Keratinocyte (primary cell): Measurements from ENCODE around the gene TNRC18. TPM values are rescaled to one million over a fixed set of nuclear protein-coding genes. Genes with fewer than 3 reads are reported as not detected.

Experiments used
- DNase-seq: peaks from one replicate; pipeline ENCODE4 v3.0.0-alpha.2; 2011; ENCODE audit warnings: low read depth, missing footprints, low spot score
- FAIRE-seq: peaks from 2 replicates; lab custom pipeline; 2011; peaks lifted over from hg19 to GRCh38; lab: Jason Lieb, UNC
- H2AFZ ChIP-seq: 2 replicates; pipeline ENCODE4 v1.6.0; 2012; ENCODE audit warnings: low read length, control low read depth, inconsistent platforms; ENCODE audit not compliant: control insufficient read depth
- H3K27ac ChIP-seq: 2 replicates; pipeline ENCODE4 v1.5.1; 2011; ENCODE audit warnings: low read length; ENCODE audit not compliant: control insufficient read depth, insufficient read depth
- H3K27me3 ChIP-seq: 3 replicates; pipeline ENCODE4 v1.6.0; 2011; ENCODE audit warnings: low read length; ENCODE audit not compliant: control insufficient read depth, insufficient read depth; ENCODE audit errors: extremely low read depth
- H3K36me3 ChIP-seq, 2 experiments: 2 replicates in 1 of 2; 3 replicates in 1 of 2; pipeline ENCODE4 v1.5.1; 2011; ENCODE audit warnings: low read length in 2 of 2, mild to moderate bottlenecking in 1 of 2; ENCODE audit not compliant: control insufficient read depth in 2 of 2, insufficient read depth in 2 of 2; ENCODE audit errors: extremely low read depth in 1 of 2
- H3K4me1 ChIP-seq: 3 replicates; pipeline ENCODE4 v1.5.1; 2011; ENCODE audit warnings: low read length; ENCODE audit not compliant: control insufficient read depth, insufficient read depth; ENCODE audit errors: extremely low read depth
- H3K4me2 ChIP-seq: 3 replicates; pipeline ENCODE4 v1.6.0; 2011; ENCODE audit warnings: low read depth, low read length; ENCODE audit not compliant: control insufficient read depth, insufficient read depth; ENCODE audit errors: extremely low read depth
- H3K4me3 ChIP-seq, 3 experiments: fragments of 200-600 bp in 1 of 3; sonication (generic) in 1 of 3; 2 replicates in 2 of 3; 3 replicates in 1 of 3; pipeline ENCODE4 v1.5.1; 2011 to 2016; ENCODE audit warnings: low read length in 3 of 3, mild to moderate bottlenecking in 3 of 3, control low read depth in 2 of 3, inconsistent platforms in 1 of 3, low read depth in 1 of 3, mixed read lengths in 1 of 3, mixed run types in 1 of 3, moderate library complexity in 1 of 3; ENCODE audit not compliant: control insufficient read depth in 2 of 3, insufficient read depth in 2 of 3; ENCODE audit errors: extremely low read depth in 1 of 3
- H3K79me2 ChIP-seq: 2 replicates; pipeline ENCODE4 v1.6.0; 2012; ENCODE audit warnings: low read length; ENCODE audit not compliant: control insufficient read depth, insufficient read depth
- H3K9ac ChIP-seq: 3 replicates; pipeline ENCODE4 v1.6.0; 2011; ENCODE audit warnings: low read length; ENCODE audit not compliant: control insufficient read depth, insufficient read depth; ENCODE audit errors: extremely low read depth
- H3K9me1 ChIP-seq: 3 replicates; pipeline ENCODE4 v1.6.0; 2011; ENCODE audit warnings: low read length; ENCODE audit not compliant: control insufficient read depth, insufficient read depth; ENCODE audit errors: extremely low read depth
- H3K9me3 ChIP-seq: 2 replicates; pipeline ENCODE4 v1.5.1; 2012; ENCODE audit warnings: low read depth, low read length; ENCODE audit not compliant: control insufficient read depth
- H4K20me1 ChIP-seq: 3 replicates; pipeline ENCODE4 v1.6.0; 2011; ENCODE audit warnings: low read length; ENCODE audit not compliant: control insufficient read depth, insufficient read depth; ENCODE audit errors: extremely low read depth
- CTCF ChIP-seq, 3 experiments: IDR thresholded peaks in 1 of 3; conservative IDR thresholded peaks in 1 of 3; optimal IDR thresholded peaks in 1 of 3; 2 replicates in 2 of 3; 3 replicates in 1 of 3; pipeline versions ENCODE3 to v1.5.1; 2011; ENCODE audit warnings: low read length in 3 of 3, mild to moderate bottlenecking in 3 of 3, moderate library complexity in 2 of 3, control low read depth in 1 of 3, inconsistent platforms in 1 of 3; ENCODE audit not compliant: insufficient read depth in 2 of 3; ENCODE audit errors: extremely low read depth in 1 of 3
- EZH2 ChIP-seq: IDR thresholded peaks from one replicate; pipeline ENCODE4 v1.6.1; 2012; ENCODE audit warnings: inconsistent platforms, mild to moderate bottlenecking, low read length, moderate library complexity
- dilution Hi-C: fragments of 300-500 bp; cut with MboI; formaldehyde crosslinking; loops from one replicate; pipeline ENCODE4 v1.7.0; 2020; ENCODE audit warnings: low sequenced_read_pairs; ENCODE audit not compliant: extremely low pct_ligation_motif_present
- polyA plus RNA-seq, 5 experiments: library from polyadenylated mRNA; depleted of rRNA in 3 of 5; stranded (reverse) in 3 of 5; stranded (forward) in 1 of 5; unstranded in 1 of 5; fragments of >200 nt; gene quantifications; 1 replicate in 1 of 5; 2 replicates in 3 of 5; 3 replicates in 1 of 5; pipeline versions ENCODE4 v1.2.1 to v1.2.3, GENCODE V29; 2011 to 2012; ENCODE audit warnings: missing spikeins in 2 of 5, low read depth in 1 of 5, low replicate concordance in 1 of 5

TNRC18 gene
- polyA plus RNA-seq, 1 donor (not counting 4 experiments of a cell fraction or from before 2014, with no cell fraction given): 13.2 TPM

- peaks cover 11% of the 10 kb centered on the region for H3K79me2 ChIP-seq
- no peaks in the 10 kb centered on the region for H3K27me3 ChIP-seq
- no peak overlapping the region for H3K27ac ChIP-seq
- no peak overlapping the region for H3K9ac ChIP-seq
- H3K36me3 ChIP-seq: peaks cover 25 to 29% of the 10 kb centered on the region in 2 experiments
- no peaks in the 10 kb centered on the region for H3K9me3 ChIP-seq
- FAIRE-seq (no peak), DNase-seq (no peak)
- no peaks in the 10 kb centered on the region for H3K4me1 ChIP-seq
- no peaks in the 10 kb centered on the region for H3K9me1 ChIP-seq
- no peak overlapping the region for H3K4me3 ChIP-seq
- TF ChIP-seq CTCF (optimal IDR thresholded peaks at IDR 0.05 in 1 of 3, IDR thresholded peaks at IDR 0.05 in 1 of 3, conservative IDR thresholded peaks at IDR 0.05 in 1 of 3; ENCODE audit: extremely low read depth in 1 of 3, insufficient read depth in 2 of 3, low read length in 3 of 3): no peak
- no peak overlapping the region for H3K4me2 ChIP-seq
- peaks cover 7% of the 10 kb centered on the region for H4K20me1 ChIP-seq
- no peak overlapping the region for H2AFZ ChIP-seq
- dilution Hi-C loops: no loop called here
Measured at GRCh38 chr7:5334671-5335070, 89.0 kb downstream of the TNRC18 start.

GRCh38 chr7:5333121-5334045 lies 90.3 kb downstream of the TNRC18 start:
- no peak for DNase-seq
- TF ChIP-seq EZH2 (no peak), CTCF (optimal IDR thresholded peaks at IDR 0.05 in 1 of 3, IDR thresholded peaks at IDR 0.05 in 1 of 3, conservative IDR thresholded peaks at IDR 0.05 in 1 of 3; ENCODE audit: extremely low read depth in 1 of 3, insufficient read depth in 2 of 3, low read length in 3 of 3) (no peak)

More at GRCh38 chr7:5333121-5334045, 90.3 kb downstream of the TNRC18 start:
- no peaks in the 10 kb centered on the region for H3K27me3 ChIP-seq
- peaks cover 11% of the 10 kb centered on the region for H3K79me2 ChIP-seq
- H4K20me1 ChIP-seq: peaks cover 7% of the 10 kb centered on the region
- FAIRE-seq: no peak
- no peak overlapping the region for H3K4me3 ChIP-seq
- no peak overlapping the region for H2AFZ ChIP-seq
- H3K4me1 ChIP-seq: no peaks in the 10 kb centered on the region
- no peak overlapping the region for H3K4me2 ChIP-seq
- no peaks in the 10 kb centered on the region for H3K9me1 ChIP-seq
- H3K27ac ChIP-seq: no peak overlapping the region
- no peak overlapping the region for H3K9ac ChIP-seq
- peaks cover 25 to 27% of the 10 kb centered on the region in 2 experiments for H3K36me3 ChIP-seq
- H3K9me3 ChIP-seq: no peaks in the 10 kb centered on the region
- dilution Hi-C loops: no loop called here
